ENCODE data around the gene SBK2.

- TF ChIP-seq TAF1 (IDR thresholded peaks at IDR 0.05; ENCODE audit: low read depth) = no peak
- TF ChIP-seq CTCF (IDR thresholded peaks at IDR 0.05; ENCODE audit: poor library complexity, severe bottlenecking) = no peak
- TF ChIP-seq POLR2AphosphoS5 (IDR thresholded peaks at IDR 0.05) = no peak
- no peak for TF ChIP-seq MXI1 (conservative IDR thresholded peaks at IDR 0.05; ENCODE audit: poor library complexity, severe bottlenecking)
- no peak for TF ChIP-seq EZH2 (IDR thresholded peaks at IDR 0.05; ENCODE audit: borderline replicate concordance, insufficient read depth, low read length, poor library complexity, severe bottlenecking)
- no peak for TF ChIP-seq REST (IDR thresholded peaks at IDR 0.05; ENCODE audit: borderline replicate concordance)
These were observed 13.4 kb upstream of the SBK2 start for GRCh38 chr19:55550321-55550650.
